Measurements from ENCODE around the gene TEX2. TPM values are rescaled to one million over a fixed set of nuclear protein-coding genes. Genes with fewer than 3 reads are reported as not detected.

Gene TEX2
- total and polyA plus RNA-seq, 2 of the 13 experiments (the other 11 are each of a cell fraction or from before 2014, with no cell fraction given), result 21.4 to 37.7 TPM

- TF ChIP-seq, protein P1, sequence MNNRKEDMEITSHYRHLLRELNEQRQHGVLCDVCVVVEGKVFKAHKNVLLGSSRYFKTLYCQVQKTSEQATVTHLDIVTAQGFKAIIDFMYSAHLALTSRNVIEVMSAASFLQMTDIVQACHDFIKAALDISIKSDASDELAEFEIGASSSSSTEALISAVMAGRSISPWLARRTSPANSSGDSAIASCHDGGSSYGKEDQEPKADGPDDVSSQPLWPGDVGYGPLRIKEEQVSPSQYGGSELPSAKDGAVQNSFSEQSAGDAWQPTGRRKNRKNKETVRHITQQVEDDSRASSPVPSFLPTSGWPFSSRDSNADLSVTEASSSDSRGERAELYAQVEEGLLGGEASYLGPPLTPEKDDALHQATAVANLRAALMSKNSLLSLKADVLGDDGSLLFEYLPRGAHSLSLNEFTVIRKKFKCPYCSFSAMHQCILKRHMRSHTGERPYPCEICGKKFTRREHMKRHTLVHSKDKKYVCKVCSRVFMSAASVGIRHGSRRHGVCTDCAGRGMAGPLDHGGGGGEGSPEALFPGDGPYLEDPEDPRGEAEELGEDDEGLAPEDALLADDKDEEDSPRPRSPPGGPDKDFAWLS (CRISPR knock-in tag; IDR thresholded peaks at IDR 0.05; ENCODE audit: borderline replicate concordance), result peak; percentile 14; the same call in 1 of the 2 replicates
- TF ChIP-seq ZBTB43 (CRISPR knock-in tag; conservative IDR thresholded peaks at IDR 0.05) (no peak; the same call in 1 of the 2 replicates), ZNF468 (CRISPR knock-in tag; IDR thresholded peaks at IDR 0.05) (0 out of 2 replicates have a peak, but pooled peaks have one; percentile 63), ZHX1 (CRISPR knock-in tag; IDR thresholded peaks at IDR 0.05; ENCODE audit: low read depth) (peak; percentile 97), MNT (IDR thresholded peaks at IDR 0.05) (peak; percentile 80), ZEB1 (IDR thresholded peaks at IDR 0.05; ENCODE audit: insufficient replicate concordance, low read depth) (peak; percentile 60), ZNF761 (CRISPR knock-in tag; conservative IDR thresholded peaks at IDR 0.05) (peak; percentile 80), ZNF547 (CRISPR knock-in tag; IDR thresholded peaks at IDR 0.05) (peak; percentile 76; the same call in 1 of the 2 replicates), DRAP1 (CRISPR knock-in tag; IDR thresholded peaks at IDR 0.05) (peak; percentile 100), MTERF4 (CRISPR knock-in tag; IDR thresholded peaks at IDR 0.05) (peak; percentile 89)
- TF ChIP-seq, protein P2, sequence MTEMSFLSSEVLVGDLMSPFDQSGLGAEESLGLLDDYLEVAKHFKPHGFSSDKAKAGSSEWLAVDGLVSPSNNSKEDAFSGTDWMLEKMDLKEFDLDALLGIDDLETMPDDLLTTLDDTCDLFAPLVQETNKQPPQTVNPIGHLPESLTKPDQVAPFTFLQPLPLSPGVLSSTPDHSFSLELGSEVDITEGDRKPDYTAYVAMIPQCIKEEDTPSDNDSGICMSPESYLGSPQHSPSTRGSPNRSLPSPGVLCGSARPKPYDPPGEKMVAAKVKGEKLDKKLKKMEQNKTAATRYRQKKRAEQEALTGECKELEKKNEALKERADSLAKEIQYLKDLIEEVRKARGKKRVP (CRISPR knock-in tag; IDR thresholded peaks at IDR 0.05), result peak in 1 of 2 experiments; percentile 84; a peak in 2 of 4 replicates
- TF ChIP-seq, protein P3, sequence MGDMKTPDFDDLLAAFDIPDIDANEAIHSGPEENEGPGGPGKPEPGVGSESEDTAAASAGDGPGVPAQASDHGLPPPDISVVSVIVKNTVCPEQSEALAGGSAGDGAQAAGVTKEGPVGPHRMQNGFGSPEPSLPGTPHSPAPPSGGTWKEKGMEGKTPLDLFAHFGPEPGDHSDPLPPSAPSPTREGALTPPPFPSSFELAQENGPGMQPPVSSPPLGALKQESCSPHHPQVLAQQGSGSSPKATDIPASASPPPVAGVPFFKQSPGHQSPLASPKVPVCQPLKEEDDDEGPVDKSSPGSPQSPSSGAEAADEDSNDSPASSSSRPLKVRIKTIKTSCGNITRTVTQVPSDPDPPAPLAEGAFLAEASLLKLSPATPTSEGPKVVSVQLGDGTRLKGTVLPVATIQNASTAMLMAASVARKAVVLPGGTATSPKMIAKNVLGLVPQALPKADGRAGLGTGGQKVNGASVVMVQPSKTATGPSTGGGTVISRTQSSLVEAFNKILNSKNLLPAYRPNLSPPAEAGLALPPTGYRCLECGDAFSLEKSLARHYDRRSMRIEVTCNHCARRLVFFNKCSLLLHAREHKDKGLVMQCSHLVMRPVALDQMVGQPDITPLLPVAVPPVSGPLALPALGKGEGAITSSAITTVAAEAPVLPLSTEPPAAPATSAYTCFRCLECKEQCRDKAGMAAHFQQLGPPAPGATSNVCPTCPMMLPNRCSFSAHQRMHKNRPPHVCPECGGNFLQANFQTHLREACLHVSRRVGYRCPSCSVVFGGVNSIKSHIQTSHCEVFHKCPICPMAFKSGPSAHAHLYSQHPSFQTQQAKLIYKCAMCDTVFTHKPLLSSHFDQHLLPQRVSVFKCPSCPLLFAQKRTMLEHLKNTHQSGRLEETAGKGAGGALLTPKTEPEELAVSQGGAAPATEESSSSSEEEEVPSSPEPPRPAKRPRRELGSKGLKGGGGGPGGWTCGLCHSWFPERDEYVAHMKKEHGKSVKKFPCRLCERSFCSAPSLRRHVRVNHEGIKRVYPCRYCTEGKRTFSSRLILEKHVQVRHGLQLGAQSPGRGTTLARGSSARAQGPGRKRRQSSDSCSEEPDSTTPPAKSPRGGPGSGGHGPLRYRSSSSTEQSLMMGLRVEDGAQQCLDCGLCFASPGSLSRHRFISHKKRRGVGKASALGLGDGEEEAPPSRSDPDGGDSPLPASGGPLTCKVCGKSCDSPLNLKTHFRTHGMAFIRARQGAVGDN (CRISPR knock-in tag; IDR thresholded peaks at IDR 0.05), result peak; percentile 99
Measured at GRCh38 chr17:64145751-64146417, 117.2 kb downstream of the TEX2 start (continued).

Data from HepG2 (cell line).